CD4-positive, alpha-beta T cell treated with Interleukin-15 for 1 hour (primary cell): ENCODE data around the gene ZCCHC2.
A peak's percentile ranks its signal among the peaks of the same experiment; 100 is the strongest.

Experiments used
- DNase-seq: peaks from one replicate; pipeline ENCODE4 v3.0.0-alpha.2; 2020

Gene ZCCHC2

DNA sequence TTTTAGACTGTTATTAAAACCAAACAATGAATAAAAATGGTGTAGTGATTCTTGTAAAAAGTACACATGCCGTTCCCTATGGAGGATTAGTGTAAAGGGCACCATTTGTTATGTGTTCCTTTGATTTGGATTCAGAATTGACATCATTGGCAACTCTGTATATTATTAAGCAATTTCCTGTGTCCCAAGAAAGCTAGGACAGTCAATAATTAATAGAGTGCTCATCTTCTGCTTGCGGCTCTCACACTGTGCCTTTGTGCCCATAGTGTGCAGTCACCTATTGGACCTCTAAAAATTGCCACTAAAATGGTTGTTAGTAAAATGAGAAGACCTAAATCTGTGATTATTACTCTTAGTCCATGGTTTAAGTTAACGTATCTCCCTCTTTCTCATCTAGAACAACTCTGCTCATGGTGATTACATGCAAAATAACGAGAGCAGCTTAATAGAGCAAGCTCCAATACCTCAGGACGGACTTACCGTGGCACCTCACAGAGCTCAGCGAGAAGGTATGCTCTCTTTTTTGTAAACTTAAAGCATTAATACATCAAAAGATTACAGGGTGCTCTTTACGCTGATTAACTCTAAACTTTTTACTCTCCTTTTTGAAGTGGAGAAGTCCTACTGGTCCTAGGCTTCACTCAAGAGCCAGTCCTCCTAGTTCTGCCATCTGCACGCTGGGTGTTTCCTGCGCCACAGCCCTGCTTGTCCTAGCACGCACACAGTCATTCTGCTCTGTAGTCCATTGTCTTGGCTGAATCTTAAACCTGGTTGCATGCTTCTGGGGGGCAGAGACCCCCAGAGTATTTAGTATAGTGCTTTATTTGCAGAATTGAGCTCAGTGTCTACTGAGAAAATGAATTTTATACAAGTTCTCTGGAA is 16.7 kb downstream of the ZCCHC2 start:
- DNase-seq, result no peak

DNA sequence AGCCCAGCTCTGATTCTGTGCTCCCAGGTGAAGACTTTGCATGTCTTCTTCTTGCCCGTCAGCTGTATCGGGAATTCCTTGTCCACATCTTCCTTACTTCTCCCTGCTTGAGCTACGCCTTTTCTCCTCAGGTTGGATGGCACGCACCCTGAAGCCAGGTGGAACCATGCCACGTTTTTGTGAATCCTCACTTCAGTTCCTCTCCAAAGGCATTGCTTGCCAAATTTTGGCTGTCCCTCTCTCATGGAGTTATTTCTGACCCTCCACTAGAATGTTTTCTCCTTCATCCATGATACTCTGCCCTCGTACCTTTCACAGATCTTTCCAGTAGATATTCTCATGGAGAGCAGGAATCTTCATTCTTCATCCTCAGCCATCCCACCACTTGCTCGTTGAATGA is 20.2 kb downstream of the ZCCHC2 start:
- DNase-seq, result no peak

DNA sequence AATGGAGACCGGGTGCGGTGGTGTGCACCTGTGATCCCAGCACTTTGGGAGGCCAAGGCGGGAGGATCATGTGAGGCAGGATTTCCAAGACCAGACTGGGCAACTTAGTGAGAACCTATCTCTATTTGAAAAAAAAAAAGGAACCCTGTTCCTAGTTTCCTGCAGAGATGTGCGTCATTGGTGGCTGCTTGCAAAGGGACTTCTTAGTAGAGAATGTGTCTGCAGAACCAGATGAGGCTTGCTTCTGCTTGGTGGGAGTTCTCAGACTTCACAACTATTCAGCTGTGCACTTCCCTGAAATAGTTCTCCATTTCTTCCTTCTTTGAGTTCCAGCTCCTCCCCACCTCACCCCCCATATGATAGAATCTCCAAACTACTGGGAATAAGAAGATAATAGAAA is 22.3 kb downstream of the ZCCHC2 start:
- DNase-seq, result no peak

DNA sequence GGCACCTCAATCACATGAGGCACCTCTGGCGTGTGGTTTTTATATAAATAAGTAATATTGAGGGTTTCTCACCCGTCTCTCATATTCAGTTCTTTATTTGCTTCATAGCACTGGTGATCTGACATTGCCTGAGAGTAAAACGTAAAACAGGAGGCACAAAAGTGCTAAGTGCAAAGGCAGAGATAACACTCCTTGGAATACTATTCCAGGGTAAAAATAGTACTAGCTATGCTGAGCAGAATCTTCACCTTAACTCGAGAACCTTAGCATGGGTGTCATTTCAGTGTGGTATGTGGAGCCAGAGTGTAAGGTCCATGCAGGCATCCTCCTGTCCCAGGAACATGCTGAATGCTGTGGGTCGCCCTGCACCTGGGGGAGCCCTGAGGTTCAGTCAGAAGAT is 26.9 kb downstream of the ZCCHC2 start:
- no peak for DNase-seq

DNA sequence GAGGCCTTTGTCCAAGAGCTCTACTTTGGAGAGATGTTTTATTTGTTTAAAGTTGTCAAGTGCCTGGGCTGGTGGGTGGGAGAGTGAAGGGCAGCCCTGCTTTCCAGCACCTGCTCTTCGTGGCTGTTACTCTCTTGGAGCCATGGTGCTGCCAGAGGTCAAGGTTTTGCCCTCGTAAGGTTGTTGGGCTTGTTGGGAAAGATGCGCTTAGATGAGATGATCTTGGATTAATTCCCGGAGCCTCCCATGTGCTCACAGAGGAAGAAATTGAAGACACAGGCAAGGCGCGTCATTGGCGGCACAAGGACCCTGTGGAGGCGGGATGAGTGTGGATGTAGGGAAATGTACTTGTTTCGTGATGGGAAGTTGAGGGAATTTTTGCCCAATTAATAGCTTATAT is 27.9 kb downstream of the ZCCHC2 start:
- no peak for DNase-seq

DNA sequence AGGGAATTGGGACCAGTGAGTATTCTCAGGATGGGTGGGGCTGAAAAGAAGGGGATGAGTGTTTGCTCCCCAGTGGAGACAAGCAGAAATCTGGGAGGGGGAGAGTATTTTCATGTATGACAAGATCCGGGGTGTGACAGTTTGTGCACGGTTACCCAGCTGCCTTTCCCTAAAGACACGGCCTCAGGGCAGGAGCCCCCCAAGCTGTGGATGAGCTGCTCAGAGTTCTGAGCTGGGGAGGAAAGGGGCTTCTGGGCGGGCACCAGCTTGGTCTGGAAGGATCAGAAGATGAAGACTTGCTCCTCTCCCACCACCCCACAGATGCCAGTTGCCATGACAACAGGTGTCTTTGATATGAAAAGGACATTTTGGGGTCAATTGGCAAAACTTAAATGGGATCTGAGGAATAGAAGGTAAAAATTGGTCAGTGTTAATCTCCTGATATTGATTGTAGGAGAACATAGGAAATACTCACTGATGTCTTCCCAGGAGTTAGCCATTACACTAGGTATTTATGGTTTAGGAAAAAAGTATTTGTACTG is 29.2 kb downstream of the ZCCHC2 start:
- DNase-seq, result no peak

DNA sequence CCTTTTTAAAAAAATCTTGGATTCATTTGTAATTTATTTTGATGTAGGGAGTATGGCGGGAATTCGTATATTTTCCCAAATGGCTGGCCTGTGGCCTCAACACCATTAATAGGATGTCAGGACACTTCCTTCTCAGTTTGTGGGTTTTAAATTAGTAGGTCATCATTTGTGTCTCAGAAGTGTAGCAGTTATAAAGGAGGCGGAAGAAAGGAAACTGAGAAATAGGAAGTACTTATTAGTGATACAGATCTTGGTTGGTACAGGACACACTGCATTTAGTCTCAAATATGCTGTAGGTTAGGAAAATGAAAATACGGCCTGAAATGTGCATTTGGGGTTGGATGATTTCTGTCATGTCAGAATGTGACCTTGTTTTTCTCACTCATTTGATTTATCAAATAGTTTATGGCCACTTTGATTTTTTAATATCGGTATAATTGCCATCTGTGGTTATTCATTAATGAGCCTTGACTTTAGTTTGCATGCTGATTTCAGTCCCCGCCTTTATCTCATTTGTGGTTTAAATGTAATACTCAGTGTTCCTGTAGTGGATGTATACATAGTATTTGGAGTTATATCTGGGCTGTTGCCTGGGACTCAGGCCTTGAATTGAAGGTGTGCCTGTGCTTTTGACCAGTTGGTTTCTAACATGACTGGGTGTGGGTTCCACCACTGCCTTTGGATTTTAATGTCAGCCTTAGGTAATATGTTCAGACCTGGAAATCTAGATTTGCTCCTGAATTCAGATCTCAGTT is 31.4 kb downstream of the ZCCHC2 start:
- DNase-seq, result no peak

GRCh38 chr18:62555135-62555534 is 32.3 kb downstream of the ZCCHC2 start:
- no peak for DNase-seq

GRCh38 chr18:62556397-62556796 is 33.6 kb downstream of the ZCCHC2 start:
- DNase-seq, result no peak

GRCh38 chr18:62558015-62558663 is 35.3 kb downstream of the ZCCHC2 start:
- no peak for DNase-seq

DNA sequence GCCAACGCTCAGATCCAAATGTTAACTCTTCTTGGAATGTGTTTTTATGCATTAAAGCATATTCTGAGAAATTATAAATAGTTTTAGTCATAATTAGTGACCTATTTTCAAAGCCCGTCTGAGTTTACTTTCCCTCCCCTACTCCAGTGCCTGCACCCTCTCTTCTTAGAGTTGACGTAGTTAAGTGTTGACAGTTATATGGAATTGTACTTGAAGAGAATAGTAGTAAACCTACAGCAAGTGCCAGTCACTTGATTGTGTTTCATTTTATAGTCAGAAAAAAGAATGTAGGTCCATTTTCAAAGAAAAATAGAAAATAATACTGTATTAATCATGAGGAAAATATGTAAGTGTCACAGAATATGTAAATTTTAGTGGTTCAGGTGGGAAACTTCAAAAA is 41.2 kb downstream of the ZCCHC2 start:
- no peak for DNase-seq

GRCh38 chr18:62566199-62566598 is 43.4 kb downstream of the ZCCHC2 start:
- peak; percentile 39 for DNase-seq

DNA sequence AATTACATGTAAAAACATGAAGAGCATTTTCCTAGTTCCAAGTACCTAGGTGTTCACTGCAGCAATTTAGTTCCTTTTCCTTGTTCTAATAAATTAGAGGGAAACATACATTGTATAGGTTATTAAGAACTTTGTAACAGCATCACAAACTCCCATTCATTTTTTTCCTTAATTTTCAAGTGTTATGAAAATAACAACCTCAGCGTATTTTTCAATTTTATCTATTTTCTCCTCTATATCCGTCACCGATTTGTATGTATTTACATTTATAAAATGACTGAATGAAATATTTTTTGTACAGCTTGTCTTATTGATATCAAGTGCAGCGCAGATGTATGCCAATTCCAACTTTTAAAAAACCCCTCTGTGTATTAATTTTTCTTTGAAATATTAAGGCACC is 44.0 kb downstream of the ZCCHC2 start:
- DNase-seq, result no peak

- no peak for DNase-seq
Observed at GRCh38 chr18:62569081-62569655, 46.3 kb downstream of the ZCCHC2 start.

DNA sequence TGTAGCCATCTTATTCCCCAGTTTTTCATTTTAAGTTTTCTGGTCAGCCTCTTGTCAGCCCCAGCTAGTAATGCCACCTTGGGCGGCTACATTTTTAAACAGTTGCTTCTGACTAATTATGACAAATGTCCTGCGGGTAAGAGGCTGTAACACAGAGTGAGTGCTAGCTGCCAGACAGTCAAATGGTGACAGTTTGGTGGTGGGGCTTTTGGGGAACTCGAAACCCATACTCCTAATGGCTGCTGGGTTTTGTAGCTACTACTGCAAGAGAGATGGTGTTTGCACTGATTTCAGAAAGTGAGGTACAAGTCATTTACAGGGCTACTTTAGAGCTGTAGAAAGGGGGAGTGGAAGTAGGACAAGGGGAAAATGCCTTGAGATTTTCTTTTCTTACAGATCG is 48.2 kb downstream of the ZCCHC2 start:
- DNase-seq, result no peak

DNA sequence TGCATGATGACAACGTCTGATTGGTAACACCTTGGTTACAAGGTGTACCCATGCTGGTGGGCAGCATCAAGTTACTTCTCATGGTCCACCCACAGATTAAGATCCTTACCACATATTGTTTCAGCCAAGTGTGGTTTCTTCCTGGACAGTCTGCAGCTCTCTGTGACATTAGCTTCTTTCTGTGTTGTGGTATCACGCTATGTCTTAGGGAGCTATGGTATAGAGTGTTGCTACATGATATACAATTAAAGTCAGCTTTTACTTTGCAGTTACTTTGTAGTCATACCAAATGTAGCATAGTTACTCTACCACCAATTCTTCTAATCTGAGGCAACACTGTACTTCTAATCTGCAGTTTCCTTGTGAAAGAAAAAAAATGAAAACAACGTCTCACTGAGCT is 48.8 kb downstream of the ZCCHC2 start:
- no peak for DNase-seq

GRCh38 chr18:62572456-62572855 is 49.6 kb downstream of the ZCCHC2 start:
- no peak for DNase-seq

DNA sequence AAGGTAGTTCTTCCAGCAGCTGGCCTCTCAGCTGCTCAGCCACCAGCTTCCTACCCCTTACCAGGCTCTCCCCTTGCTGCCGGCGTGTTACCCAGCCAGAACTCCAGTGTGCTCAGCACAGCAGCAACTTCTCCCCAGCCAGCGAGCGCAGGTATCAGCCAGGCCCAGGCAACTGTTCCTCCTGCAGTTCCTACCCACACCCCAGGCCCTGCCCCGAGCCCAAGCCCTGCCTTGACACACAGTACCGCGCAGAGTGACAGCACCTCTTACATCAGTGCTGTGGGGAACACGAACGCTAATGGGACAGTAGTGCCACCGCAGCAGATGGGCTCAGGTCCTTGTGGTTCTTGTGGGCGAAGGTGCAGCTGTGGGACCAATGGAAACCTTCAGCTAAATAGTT is 52.0 kb downstream of the ZCCHC2 start:
- DNase-seq, result no peak

GRCh38 chr18:62576271-62576670 is 53.4 kb downstream of the ZCCHC2 start:
- DNase-seq, result no peak

- no peak for DNase-seq
Observed at GRCh38 chr18:62576845-62577512, 54.2 kb downstream of the ZCCHC2 start.

- DNase-seq, result no peak
Observed at GRCh38 chr18:62577765-62578164, 54.9 kb downstream of the ZCCHC2 start.

GRCh38 chr18:62578980-62579511 is 56.2 kb downstream of the ZCCHC2 start:
- no peak for DNase-seq
